Transverse colon (tissue), 4 donors: ENCODE measurements around the gene ARHGAP18.

Source experiments
- CTCF ChIP-seq, 5 experiments: fragments of 200-600 bp in 3 of 5; fragments of 450-650 bp in 2 of 5; sonication (generic) in 3 of 5; IDR thresholded peaks; 1 replicate in 2 of 5; 2 replicates in 3 of 5; pipeline ENCODE4 v1.5.1; 2016 to 2017; ENCODE audit warnings: antibody characterized with exemption in 5 of 5, inconsistent platforms in 3 of 5, mild to moderate bottlenecking in 2 of 5, moderate library complexity in 1 of 5
- EP300 ChIP-seq: sonication (generic); formaldehyde crosslinking; IDR thresholded peaks from one replicate; pipeline ENCODE4 v1.6.1; 2017; ENCODE audit warnings: antibody characterized with exemption, low read depth
- POLR2AphosphoS5 ChIP-seq, 3 donors: sonication (generic); formaldehyde crosslinking; IDR thresholded peaks; one replicate each; pipeline ENCODE4 v1.6.1; 2016; ENCODE audit warnings: antibody characterized with exemption in 3 of 3

- TF ChIP-seq CTCF (IDR thresholded peaks at IDR 0.05), result no peak
- no peak for TF ChIP-seq EP300
- no peak for TF ChIP-seq POLR2AphosphoS5 (IDR thresholded peaks at IDR 0.05)
These were observed 106.2 kb downstream of the ARHGAP18 start for GRCh38 chr6:129603741-129604140.
